ENCODE results near the gene CHSY1. TPM values are rescaled to one million over a fixed set of nuclear protein-coding genes. Genes with fewer than 3 reads are reported as not detected.

The CHSY1 gene
- total and polyA plus RNA-seq, 2 of the 13 experiments (the other 11 are each of a cell fraction or from before 2014, with no cell fraction given): 13.3 to 13.7 TPM

GRCh38 chr15:101277038-101277822 is 25.4 kb upstream of the CHSY1 start, which contains the start of gene SELENOS (continued):
- no peak for TF ChIP-seq ZBTB44 (CRISPR knock-in tag; IDR thresholded peaks at IDR 0.05)
- no peak for TF ChIP-seq SMC3 (IDR thresholded peaks at IDR 0.05; ENCODE audit: low read length)
- TF ChIP-seq KAT7 (CRISPR knock-in tag; IDR thresholded peaks at IDR 0.05; ENCODE audit: borderline replicate concordance): peak; percentile 41; the same call in 1 of the 2 replicates
- no peak for TF ChIP-seq ERF (CRISPR knock-in tag; IDR thresholded peaks at IDR 0.05)
- TF ChIP-seq, protein P1, sequence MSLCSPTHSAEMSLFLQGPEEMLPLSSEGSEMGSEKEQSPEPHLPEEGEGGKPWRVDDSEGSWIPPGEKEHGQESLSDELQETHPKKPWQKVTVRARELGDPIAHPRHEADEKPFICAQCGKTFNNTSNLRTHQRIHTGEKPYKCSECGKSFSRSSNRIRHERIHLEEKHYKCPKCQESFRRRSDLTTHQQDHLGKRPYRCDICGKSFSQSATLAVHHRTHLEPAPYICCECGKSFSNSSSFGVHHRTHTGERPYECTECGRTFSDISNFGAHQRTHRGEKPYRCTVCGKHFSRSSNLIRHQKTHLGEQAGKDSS (CRISPR knock-in tag; IDR thresholded peaks at IDR 0.05; ENCODE audit: borderline replicate concordance, low read depth): no peak
- peak; percentile 41; the same call in 1 of the 2 replicates for TF ChIP-seq ZBTB7B (CRISPR knock-in tag; IDR thresholded peaks at IDR 0.05)
- no peak for TF ChIP-seq PBX3 (CRISPR knock-in tag; IDR thresholded peaks at IDR 0.05; ENCODE audit: borderline replicate concordance)
- TF ChIP-seq ARNT2 (CRISPR knock-in tag; IDR thresholded peaks at IDR 0.05; ENCODE audit: low read depth): no peak
- TF ChIP-seq NRL (CRISPR knock-in tag; IDR thresholded peaks at IDR 0.05; ENCODE audit: borderline replicate concordance): no peak; the same call in 1 of the 2 replicates
- TF ChIP-seq, protein P2, sequence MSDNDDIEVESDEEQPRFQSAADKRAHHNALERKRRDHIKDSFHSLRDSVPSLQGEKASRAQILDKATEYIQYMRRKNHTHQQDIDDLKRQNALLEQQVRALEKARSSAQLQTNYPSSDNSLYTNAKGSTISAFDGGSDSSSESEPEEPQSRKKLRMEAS (IDR thresholded peaks at IDR 0.05): peak; percentile 92
- no peak; the same call in 1 of the 2 replicates for TF ChIP-seq CCDC6 (CRISPR knock-in tag; IDR thresholded peaks at IDR 0.05)
- no peak for TF ChIP-seq ZNF30 (CRISPR knock-in tag; IDR thresholded peaks at IDR 0.05)
- TF ChIP-seq ZNF883 (CRISPR knock-in tag; IDR thresholded peaks at IDR 0.05; ENCODE audit: not compliant biosample characterization): peak; percentile 71
- TF ChIP-seq ZMYM4 (CRISPR knock-in tag; IDR thresholded peaks at IDR 0.05): peak; percentile 43; the same call in 1 of the 2 replicates
- TF ChIP-seq ZNF777 (CRISPR knock-in tag; IDR thresholded peaks at IDR 0.05): peak; percentile 50; the same call in 1 of the 2 replicates
- TF ChIP-seq, protein P3, sequence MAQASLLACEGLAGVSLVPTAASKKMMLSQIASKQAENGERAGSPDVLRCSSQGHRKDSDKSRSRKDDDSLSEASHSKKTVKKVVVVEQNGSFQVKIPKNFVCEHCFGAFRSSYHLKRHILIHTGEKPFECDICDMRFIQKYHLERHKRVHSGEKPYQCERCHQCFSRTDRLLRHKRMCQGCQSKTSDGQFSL (CRISPR knock-in tag; IDR thresholded peaks at IDR 0.05): no peak
- TF ChIP-seq, protein P4, sequence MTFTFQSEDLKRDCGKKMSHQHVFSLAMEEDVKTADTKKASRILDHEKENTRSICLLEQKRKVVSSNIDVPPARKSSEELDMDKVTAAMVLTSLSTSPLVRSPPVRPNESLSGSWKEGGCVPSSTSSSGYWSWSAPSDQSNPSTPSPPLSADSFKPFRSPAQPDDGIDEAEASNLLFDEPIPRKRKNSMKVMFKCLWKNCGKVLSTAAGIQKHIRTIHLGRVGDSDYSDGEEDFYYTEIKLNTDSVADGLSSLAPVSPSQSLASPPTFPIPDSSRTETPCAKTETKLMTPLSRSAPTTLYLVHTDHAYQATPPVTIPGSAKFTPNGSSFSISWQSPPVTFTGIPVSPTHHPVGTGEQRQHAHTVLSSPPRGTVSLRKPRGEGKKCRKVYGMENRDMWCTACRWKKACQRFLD (CRISPR knock-in tag; IDR thresholded peaks at IDR 0.05; ENCODE audit: borderline replicate concordance): no peak; the same call in 1 of the 2 replicates
- no peak for TF ChIP-seq MED8 (CRISPR knock-in tag; IDR thresholded peaks at IDR 0.05; ENCODE audit: insufficient replicate concordance)
- TF ChIP-seq ZNF607 (CRISPR knock-in tag; IDR thresholded peaks at IDR 0.05; ENCODE audit: borderline replicate concordance): no peak; the same call in 1 of the 2 replicates
- TF ChIP-seq SKI (IDR thresholded peaks at IDR 0.05; ENCODE audit: partially characterized antibody): peak; percentile 81
- TF ChIP-seq ZNF768 (CRISPR knock-in tag; IDR thresholded peaks at IDR 0.05): peak; percentile 73
- TF ChIP-seq ZNF782 (CRISPR knock-in tag; IDR thresholded peaks at IDR 0.05; ENCODE audit: borderline replicate concordance): no peak
- TF ChIP-seq AHR (CRISPR knock-in tag; IDR thresholded peaks at IDR 0.05): no peak
- TF ChIP-seq ZNF652 (CRISPR knock-in tag; IDR thresholded peaks at IDR 0.05; ENCODE audit: borderline replicate concordance, low read depth): no peak

Data from HepG2 (cell line).